Brain microvascular endothelial cell (primary cell): Measurements from ENCODE around the gene KCNK18.
"Not testable (repeated sequence)": the region's sequence is repeated elsewhere in the genome, so short reads cannot be mapped to it uniquely, and the experiment has no call there.

Experiments
- DNase-seq: peaks from one replicate; pipeline ENCODE4 v3.0.0-alpha.2; 2020
- H3K27ac ChIP-seq: fragments of 250-450 bp; sonication (Bioruptor Pico); 2 replicates; pipeline ENCODE4 v1.5.1; 2020; ENCODE audit warnings: mild to moderate bottlenecking, moderate library complexity
- H3K27me3 ChIP-seq: fragments of 250-450 bp; sonication (Bioruptor Pico); replicated peaks from 2 replicates; pipeline ENCODE4 v1.5.1; 2020; ENCODE audit warnings: mild to moderate bottlenecking
- H3K36me3 ChIP-seq: fragments of 250-450 bp; sonication (Bioruptor Pico); replicated peaks from 2 replicates; pipeline ENCODE4 v1.5.1; 2020; ENCODE audit warnings: mild to moderate bottlenecking
- H3K4me3 ChIP-seq: 2 replicates; pipeline ENCODE4 v1.5.1; 2011; ENCODE audit warnings: low read depth, mild to moderate bottlenecking, control low read depth, low read length, moderate library complexity
- in situ Hi-C: cut with HindIII; loops from 2 replicates; pipeline ENCODE4 v1.10.0; 2017; ENCODE audit warnings: low sequenced_read_pairs, low pct_ligation_motif_present
- TF ChIP-seq, protein P1 (sequence below): IDR thresholded peaks from 2 replicates; pipeline ENCODE4 v1.5.1; 2011; ENCODE audit warnings: low read depth, mild to moderate bottlenecking, moderate library complexity, low read length, control low read depth, inconsistent platforms; ENCODE audit errors: missing control alignments

KCNK18 gene

GRCh38 chr10:117223693-117224430 lies 26.6 kb downstream of the KCNK18 start:
- H3K27ac ChIP-seq = no peak overlapping the region
- no peak for DNase-seq
- TF ChIP-seq, protein P1, sequence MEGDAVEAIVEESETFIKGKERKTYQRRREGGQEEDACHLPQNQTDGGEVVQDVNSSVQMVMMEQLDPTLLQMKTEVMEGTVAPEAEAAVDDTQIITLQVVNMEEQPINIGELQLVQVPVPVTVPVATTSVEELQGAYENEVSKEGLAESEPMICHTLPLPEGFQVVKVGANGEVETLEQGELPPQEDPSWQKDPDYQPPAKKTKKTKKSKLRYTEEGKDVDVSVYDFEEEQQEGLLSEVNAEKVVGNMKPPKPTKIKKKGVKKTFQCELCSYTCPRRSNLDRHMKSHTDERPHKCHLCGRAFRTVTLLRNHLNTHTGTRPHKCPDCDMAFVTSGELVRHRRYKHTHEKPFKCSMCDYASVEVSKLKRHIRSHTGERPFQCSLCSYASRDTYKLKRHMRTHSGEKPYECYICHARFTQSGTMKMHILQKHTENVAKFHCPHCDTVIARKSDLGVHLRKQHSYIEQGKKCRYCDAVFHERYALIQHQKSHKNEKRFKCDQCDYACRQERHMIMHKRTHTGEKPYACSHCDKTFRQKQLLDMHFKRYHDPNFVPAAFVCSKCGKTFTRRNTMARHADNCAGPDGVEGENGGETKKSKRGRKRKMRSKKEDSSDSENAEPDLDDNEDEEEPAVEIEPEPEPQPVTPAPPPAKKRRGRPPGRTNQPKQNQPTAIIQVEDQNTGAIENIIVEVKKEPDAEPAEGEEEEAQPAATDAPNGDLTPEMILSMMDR = no peak
- H3K27me3 ChIP-seq = no peaks in the 10 kb centered on the region
- no peaks in the 10 kb centered on the region for H3K36me3 ChIP-seq
- in situ Hi-C loops = no loop called here
- H3K4me3 ChIP-seq = no peak overlapping the region

DNA sequence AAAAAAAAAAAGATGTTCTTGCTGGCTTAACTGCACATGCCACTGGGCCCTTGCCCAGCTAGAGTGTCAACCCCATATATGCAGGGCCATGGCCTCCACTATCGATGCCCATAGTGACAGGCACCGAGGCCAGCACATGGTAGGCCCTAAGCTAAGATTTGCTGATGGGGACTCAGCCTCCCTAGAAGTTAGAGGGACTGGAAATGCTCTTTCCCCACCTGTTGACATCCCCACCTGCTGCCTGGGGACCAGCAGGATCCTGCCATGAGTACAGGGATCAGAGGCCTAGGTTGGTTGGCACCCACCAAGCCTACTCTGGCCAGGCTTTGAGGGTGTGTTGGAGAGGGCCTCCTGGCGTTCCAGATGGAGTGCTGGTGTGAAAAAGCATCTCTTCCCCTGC lies 27.6 kb downstream of the KCNK18 start:
- no peaks in the 10 kb centered on the region for H3K27me3 ChIP-seq
- H3K36me3 ChIP-seq = no peaks in the 10 kb centered on the region
- TF ChIP-seq, protein P1 = no peak
- DNase-seq = no peak
- in situ Hi-C loops = no loop called here
- H3K27ac ChIP-seq = no peak overlapping the region
- H3K4me3 ChIP-seq = no peak overlapping the region

GRCh38 chr10:117226813-117227451 lies 29.6 kb downstream of the KCNK18 start:
- Histone ChIP-seq H3K36me3 (no peaks in the 10 kb centered on the region), H3K4me3 (no peak overlapping the region), H3K27me3 (no peaks in the 10 kb centered on the region), H3K27ac (no peak overlapping the region)
- in situ Hi-C loops = no loop called here
- TF ChIP-seq, protein P1 = peak; percentile 59
- DNase-seq = peak; percentile 14

DNA sequence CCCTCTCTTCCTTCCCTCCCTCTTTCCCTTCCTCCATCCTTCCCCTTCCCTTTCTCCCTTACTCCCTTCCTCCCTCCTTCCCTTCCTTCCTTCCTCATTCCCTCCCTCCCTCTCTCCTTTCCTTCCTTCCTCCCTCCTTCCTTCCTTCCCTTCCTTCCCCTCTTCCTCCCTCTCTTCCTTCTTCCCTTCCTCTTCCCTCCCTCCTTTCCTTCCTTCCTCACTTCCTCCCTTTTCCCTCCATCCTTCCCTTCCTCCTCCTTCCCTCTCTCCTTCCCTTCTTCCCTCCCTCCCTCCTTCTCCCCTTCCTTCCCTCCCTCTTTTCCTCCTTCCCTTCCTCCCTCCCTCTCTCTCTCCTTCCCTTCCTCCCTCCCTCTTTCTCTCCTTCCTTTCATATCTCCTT lies 30.9 kb downstream of the KCNK18 start:
- Histone ChIP-seq H3K4me3 (no peak overlapping the region), H3K27ac (no peak overlapping the region), H3K27me3 (no peaks in the 10 kb centered on the region), H3K36me3 (no peaks in the 10 kb centered on the region)
- DNase-seq = no peak
- TF ChIP-seq, protein P1 = no peak
- in situ Hi-C loops = no loop called here

- H3K27me3 ChIP-seq, in situ Hi-C loops: not testable (repeated sequence)
Measured at GRCh38 chr10:117230107-117230506, 32.8 kb downstream of the KCNK18 start.

GRCh38 chr10:117237401-117237991 lies 40.2 kb downstream of the KCNK18 start:
- DNase-seq = no peak
- Histone ChIP-seq H3K36me3 (no peaks in the 10 kb centered on the region), H3K27me3 (peaks cover 28% of the 10 kb centered on the region), H3K4me3 (no peak overlapping the region), H3K27ac (no peak overlapping the region)
- TF ChIP-seq, protein P1 = no peak
- in situ Hi-C loops = no loop called here

More at GRCh38 chr10:117230107-117230506, 32.8 kb downstream of the KCNK18 start:
- not testable (repeated sequence) for H3K36me3 ChIP-seq, DNase-seq, H3K27ac ChIP-seq, H3K4me3 ChIP-seq
